ENCODE data around the gene RAP2A.

RAP2A gene

DNA sequence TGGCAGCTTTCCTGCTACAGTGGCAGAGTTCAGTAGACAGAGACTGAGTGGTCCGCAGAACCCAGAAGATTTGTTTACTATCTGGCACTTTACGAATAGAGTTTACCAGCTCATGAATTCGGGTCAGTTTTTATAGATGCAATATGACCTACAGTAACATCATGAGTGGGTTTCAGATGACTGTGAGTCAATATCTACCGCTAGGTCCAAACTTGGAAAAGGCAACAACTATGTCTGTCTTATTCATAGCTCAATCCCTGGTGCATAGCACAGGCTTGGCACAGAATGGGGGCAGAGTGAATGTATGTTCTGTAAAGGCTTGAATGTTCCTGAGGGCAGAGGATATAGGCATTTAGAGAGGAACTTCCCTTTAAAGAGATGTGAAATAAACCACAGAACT is 65.2 kb downstream of the RAP2A start:
- no peak for DNase-seq

DNA sequence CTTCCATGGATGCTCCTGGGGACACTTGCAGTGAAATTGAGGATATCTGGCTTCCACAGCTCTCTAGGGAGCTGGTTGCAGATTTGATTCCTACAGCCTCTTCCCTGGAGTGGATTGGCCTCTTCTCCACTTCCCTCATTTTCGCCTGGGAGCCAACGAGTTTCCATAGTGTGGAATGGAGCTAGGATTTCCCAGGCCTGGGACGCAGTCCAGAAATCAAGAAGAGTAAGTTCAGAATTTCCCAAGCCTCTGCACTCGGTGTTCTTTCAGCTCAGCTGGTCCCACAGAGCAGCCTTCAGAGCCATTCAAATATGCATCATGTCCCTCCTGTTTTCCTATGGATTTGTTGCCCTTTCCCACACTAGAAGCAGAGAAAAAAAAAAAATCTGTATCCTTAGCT is 68.2 kb downstream of the RAP2A start:
- peak; percentile 29 for DNase-seq

DNA sequence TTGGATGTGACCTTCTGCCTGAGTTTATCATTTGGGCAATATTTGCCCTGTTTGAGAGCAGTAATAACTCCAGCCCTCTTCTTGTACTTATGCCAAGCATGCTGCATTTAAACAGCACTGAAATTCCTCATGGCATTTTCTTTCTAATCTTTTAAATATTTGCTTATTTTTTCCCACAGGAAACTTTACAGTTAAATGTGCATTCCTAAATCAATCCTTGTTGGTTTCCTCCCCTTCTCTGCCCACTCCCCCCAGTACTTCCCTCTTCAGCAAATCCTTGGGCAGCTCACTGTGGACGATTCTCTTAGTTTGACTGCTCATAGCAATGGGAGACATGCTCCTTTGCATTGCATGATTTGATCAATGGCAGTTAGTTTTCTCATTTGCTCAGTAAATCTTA is 68.7 kb downstream of the RAP2A start:
- peak; percentile 21 for DNase-seq

DNA sequence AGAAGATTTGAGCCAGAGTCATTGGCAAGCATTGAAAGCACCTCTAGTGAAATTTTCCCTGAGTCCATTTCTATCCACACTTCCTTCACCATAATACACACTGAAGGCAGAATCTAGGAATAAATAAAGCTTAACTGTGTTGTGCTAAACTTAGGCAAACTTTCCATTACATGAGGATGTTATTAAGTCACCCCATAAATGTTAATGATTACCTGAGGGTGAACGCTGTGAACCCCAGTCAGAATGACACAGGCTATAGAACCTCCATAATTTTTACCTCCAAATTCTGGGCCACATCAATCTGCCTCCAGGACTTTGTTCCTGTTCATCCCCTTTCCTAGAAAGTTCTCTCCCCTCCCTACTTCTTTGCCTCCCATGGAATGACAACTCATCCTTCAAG is 71.0 kb downstream of the RAP2A start:
- DNase-seq: no peak

DNA sequence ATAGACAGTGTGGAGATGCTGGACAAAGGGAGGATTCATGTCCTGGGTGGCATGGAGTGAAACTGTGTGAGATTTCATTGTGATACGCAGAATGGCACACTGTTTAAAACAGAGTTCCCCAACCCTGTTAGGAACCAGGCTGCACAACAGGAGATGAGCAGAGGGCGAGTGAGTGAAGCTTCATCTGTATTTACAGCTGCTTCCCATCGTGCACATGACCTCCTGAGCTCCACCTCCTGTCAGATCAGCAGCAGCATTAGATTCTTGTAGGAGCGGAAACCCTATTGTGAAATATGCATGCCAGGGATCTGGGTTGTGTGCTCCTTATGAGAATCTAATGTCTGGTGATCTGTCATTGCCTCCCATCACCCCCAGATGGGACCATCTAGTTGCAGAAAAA is 72.5 kb downstream of the RAP2A start:
- DNase-seq: peak; percentile 24

DNA sequence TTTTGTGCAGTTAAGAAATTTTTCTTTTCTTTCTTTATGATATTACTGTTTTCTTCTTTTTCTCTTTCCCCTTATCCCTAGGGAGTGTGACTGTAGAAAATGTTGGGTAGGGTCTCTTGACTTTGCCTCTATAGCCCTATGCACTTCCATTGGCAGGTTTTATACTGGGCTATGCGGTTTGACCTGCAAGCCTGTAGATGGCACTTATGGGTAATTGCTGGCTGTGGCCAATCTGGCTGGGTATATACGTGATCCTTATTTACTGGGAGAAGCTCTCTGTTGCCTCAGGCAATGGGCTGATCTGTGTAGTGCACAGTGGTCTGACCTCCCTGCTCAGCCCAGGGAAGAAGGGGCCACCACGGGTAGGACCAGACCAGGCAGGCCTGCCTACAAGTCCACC is 78.8 kb downstream of the RAP2A start:
- DNase-seq: no peak

DNA sequence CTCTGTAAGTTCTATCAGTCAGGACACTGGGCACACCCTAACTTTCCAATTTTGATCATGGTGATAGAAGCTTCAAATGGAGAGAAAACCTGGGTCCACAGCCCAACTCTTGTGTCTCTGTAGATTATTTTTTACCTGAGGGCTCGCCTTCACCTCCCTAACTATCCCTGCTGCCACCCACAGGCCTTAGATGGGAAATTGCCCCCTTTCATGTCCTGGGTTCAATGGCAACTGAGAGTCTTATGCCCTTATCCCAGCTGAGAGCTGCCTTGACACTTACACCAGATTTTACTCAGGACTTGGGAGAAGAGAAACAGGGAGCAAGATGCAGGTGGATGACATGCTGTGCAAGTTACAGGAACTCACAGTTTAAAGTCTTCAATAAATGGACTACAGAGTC is 81.7 kb downstream of the RAP2A start:
- no peak for DNase-seq

DNA sequence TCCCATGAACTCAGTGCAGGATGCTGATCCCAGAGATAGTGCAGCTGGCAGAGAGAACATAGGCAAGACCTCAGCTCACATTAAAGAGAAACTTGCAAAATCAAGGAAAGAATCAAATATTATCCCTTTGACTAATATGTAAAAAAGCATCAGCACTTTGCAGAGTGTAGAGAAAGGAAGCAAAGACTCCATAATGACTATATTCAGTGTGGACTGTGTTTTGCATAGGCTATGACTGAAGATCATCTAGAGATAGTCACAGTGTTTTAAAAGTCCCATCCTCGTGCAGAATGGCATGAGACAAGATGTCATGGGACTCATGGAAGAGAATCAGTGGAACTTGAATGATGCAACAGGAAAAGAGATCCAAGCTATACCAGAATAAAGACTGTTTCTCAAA is 84.0 kb downstream of the RAP2A start:
- no peak for DNase-seq

All from eye (tissue), 1 donor.